ENCODE data around the gene PPP1R1B. TPM values are rescaled to one million over a fixed set of nuclear protein-coding genes. Genes with fewer than 3 reads are reported as not detected.

Gene PPP1R1B
- total and polyA plus RNA-seq, 9 of the 15 experiments (the other 6 are each of a cell fraction or from before 2014, with no cell fraction given), result 0.07 to 0.18 (median 0.10) TPM; not detected in 4

DNA sequence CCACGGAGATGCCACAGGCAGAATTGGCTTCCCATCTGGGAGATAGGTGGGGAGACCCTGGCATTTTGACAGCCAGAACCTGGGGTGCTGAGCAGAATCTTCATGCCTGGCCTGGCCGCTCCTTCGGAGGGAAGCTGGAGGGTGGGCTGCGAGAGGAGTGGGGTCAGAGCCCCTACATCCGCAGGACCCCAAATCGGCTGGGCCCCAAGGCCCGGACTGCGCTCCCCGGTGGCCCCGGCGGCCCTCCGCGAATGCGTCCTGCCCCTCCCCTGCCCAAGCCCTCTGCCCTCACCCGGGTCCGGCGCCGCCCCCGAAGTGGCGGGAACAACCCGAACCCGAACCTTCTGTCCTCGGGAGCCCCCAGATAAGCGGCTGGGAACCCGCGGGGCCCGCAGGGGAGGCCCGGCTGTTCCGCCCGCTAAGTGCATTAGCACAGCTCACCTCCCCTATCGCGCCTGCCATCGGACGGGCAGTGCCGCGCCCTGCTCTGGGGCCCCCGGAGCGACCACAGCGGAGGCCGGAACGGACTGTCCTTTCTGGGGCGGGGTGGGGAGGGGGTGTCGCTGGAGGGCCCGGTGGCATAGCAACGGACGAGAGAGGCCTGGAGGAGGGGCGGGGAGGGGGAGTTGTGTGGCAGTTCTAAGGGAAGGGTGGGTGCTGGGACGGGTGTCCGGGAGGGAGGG is 40.7 kb downstream of the PPP1R1B start (continued):
- TF ChIP-seq ADNP (tag; IDR thresholded peaks at IDR 0.05), result no peak
- TF ChIP-seq SMAD2 (IDR thresholded peaks at IDR 0.05; ENCODE audit: low read depth, low read length), result no peak
- TF ChIP-seq SRSF3 (IDR thresholded peaks at IDR 0.05; ENCODE audit: insufficient read depth, low read length), result no peak
- TF ChIP-seq RBM39 (optimal IDR thresholded peaks at IDR 0.05; ENCODE audit: low read depth, low read length), result no peak
- 0 out of 2 replicates have a peak, but pooled peaks have one; percentile 35 for TF ChIP-seq L3MBTL2 (IDR thresholded peaks at IDR 0.05)
- TF ChIP-seq FOXA1 (IDR thresholded peaks at IDR 0.05; ENCODE audit: borderline replicate concordance), result no peak
- peak; percentile 82 for TF ChIP-seq MYNN (IDR thresholded peaks at IDR 0.05)
- TF ChIP-seq MYNN (CRISPR knock-in tag; IDR thresholded peaks at IDR 0.05), result no peak
- TF ChIP-seq TCF3 (CRISPR knock-in tag; IDR thresholded peaks at IDR 0.05), result no peak; the same call in 1 of the 2 replicates
- TF ChIP-seq, protein P1, sequence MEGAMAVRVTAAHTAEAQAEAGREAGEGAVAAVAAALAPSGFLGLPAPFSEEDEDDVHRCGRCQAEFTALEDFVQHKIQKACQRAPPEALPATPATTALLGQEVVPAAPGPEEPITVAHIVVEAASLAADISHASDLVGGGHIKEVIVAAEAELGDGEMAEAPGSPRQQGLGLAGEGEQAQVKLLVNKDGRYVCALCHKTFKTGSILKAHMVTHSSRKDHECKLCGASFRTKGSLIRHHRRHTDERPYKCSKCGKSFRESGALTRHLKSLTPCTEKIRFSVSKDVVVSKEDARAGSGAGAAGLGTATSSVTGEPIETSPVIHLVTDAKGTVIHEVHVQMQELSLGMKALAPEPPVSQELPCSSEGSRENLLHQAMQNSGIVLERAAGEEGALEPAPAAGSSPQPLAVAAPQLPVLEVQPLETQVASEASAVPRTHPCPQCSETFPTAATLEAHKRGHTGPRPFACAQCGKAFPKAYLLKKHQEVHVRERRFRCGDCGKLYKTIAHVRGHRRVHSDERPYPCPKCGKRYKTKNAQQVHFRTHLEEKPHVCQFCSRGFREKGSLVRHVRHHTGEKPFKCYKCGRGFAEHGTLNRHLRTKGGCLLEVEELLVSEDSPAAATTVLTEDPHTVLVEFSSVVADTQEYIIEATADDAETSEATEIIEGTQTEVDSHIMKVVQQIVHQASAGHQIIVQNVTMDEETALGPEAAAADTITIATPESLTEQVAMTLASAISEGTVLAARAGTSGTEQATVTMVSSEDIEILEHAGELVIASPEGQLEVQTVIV (CRISPR knock-in tag; IDR thresholded peaks at IDR 0.05; ENCODE audit: borderline replicate concordance), result no peak
- no peak for TF ChIP-seq FOXP1 (CRISPR knock-in tag; IDR thresholded peaks at IDR 0.05)
- TF ChIP-seq NFIX (CRISPR knock-in tag; IDR thresholded peaks at IDR 0.05; ENCODE audit: low read depth), result no peak
- TF ChIP-seq, protein P2, sequence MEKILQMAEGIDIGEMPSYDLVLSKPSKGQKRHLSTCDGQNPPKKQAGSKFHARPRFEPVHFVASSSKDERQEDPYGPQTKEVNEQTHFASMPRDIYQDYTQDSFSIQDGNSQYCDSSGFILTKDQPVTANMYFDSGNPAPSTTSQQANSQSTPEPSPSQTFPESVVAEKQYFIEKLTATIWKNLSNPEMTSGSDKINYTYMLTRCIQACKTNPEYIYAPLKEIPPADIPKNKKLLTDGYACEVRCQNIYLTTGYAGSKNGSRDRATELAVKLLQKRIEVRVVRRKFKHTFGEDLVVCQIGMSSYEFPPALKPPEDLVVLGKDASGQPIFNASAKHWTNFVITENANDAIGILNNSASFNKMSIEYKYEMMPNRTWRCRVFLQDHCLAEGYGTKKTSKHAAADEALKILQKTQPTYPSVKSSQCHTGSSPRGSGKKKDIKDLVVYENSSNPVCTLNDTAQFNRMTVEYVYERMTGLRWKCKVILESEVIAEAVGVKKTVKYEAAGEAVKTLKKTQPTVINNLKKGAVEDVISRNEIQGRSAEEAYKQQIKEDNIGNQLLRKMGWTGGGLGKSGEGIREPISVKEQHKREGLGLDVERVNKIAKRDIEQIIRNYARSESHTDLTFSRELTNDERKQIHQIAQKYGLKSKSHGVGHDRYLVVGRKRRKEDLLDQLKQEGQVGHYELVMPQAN (IDR thresholded peaks at IDR 0.05; ENCODE audit: borderline replicate concordance), result no peak
- TF ChIP-seq, protein P3, sequence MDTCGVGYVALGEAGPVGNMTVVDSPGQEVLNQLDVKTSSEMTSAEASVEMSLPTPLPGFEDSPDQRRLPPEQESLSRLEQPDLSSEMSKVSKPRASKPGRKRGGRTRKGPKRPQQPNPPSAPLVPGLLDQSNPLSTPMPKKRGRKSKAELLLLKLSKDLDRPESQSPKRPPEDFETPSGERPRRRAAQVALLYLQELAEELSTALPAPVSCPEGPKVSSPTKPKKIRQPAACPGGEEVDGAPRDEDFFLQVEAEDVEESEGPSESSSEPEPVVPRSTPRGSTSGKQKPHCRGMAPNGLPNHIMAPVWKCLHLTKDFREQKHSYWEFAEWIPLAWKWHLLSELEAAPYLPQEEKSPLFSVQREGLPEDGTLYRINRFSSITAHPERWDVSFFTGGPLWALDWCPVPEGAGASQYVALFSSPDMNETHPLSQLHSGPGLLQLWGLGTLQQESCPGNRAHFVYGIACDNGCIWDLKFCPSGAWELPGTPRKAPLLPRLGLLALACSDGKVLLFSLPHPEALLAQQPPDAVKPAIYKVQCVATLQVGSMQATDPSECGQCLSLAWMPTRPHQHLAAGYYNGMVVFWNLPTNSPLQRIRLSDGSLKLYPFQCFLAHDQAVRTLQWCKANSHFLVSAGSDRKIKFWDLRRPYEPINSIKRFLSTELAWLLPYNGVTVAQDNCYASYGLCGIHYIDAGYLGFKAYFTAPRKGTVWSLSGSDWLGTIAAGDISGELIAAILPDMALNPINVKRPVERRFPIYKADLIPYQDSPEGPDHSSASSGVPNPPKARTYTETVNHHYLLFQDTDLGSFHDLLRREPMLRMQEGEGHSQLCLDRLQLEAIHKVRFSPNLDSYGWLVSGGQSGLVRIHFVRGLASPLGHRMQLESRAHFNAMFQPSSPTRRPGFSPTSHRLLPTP (IDR thresholded peaks at IDR 0.05; ENCODE audit: borderline replicate concordance, extremely low read depth, insufficient read length), result no peak
- TF ChIP-seq, protein P4, sequence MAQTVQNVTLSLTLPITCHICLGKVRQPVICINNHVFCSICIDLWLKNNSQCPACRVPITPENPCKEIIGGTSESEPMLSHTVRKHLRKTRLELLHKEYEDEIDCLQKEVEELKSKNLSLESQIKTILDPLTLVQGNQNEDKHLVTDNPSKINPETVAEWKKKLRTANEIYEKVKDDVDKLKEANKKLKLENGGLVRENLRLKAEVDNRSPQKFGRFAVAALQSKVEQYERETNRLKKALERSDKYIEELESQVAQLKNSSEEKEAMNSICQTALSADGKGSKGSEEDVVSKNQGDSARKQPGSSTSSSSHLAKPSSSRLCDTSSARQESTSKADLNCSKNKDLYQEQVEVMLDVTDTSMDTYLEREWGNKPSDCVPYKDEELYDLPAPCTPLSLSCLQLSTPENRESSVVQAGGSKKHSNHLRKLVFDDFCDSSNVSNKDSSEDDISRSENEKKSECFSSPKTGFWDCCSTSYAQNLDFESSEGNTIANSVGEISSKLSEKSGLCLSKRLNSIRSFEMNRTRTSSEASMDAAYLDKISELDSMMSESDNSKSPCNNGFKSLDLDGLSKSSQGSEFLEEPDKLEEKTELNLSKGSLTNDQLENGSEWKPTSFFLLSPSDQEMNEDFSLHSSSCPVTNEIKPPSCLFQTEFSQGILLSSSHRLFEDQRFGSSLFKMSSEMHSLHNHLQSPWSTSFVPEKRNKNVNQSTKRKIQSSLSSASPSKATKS (CRISPR knock-in tag; IDR thresholded peaks at IDR 0.05), result no peak
- no peak for TF ChIP-seq TCF7L2 (IDR thresholded peaks at IDR 0.05; ENCODE audit: low read depth, low read length)
